Measurements from ENCODE around the gene SYT12.

- no peak for TF ChIP-seq CTCF (IDR thresholded peaks at IDR 0.05)
- no peak for TF ChIP-seq POLR2A (IDR thresholded peaks at IDR 0.05)
These were observed 39.8 kb downstream of the SYT12 start for GRCh38 chr11:67062526-67063373.

Measured in Peyer's patch (tissue), 4 donors.